ENCODE measurements around the gene RHBG.

Gene RHBG

GRCh38 chr1:156400191-156400935 is 31.4 kb downstream of the RHBG start:
- no peak for TF ChIP-seq CTCF (IDR thresholded peaks at IDR 0.05; ENCODE audit: insufficient read depth, low read length, poor library complexity, severe bottlenecking)
- Histone ChIP-seq H3K4me3 (replicated peaks; ENCODE audit: low read depth, low read length) (no peak overlapping the region), H3K27me3 (replicated peaks; ENCODE audit: control insufficient read depth, insufficient read depth, low read length) (no peaks in the 10 kb centered on the region; the same call in none of the 2 replicates), H3K36me3 (ENCODE audit: control insufficient read depth, insufficient read depth, low read length) (no peaks in the 10 kb centered on the region; the same call in 1 of the 2 replicates)
- no peak for DNase-seq (ENCODE audit: extremely low read depth, insufficient read length)

GRCh38 chr1:156401041-156401574 is 32.1 kb downstream of the RHBG start:
- no peak overlapping the region for H3K4me3 ChIP-seq (replicated peaks; ENCODE audit: low read depth, low read length)
- no peaks in the 10 kb centered on the region; the same call in 1 of the 2 replicates for H3K36me3 ChIP-seq (ENCODE audit: control insufficient read depth, insufficient read depth, low read length)
- TF ChIP-seq CTCF (IDR thresholded peaks at IDR 0.05; ENCODE audit: insufficient read depth, low read length, poor library complexity, severe bottlenecking), result no peak
- H3K27me3 ChIP-seq (replicated peaks; ENCODE audit: control insufficient read depth, insufficient read depth, low read length), result no peaks in the 10 kb centered on the region; the same call in none of the 2 replicates
- DNase-seq (ENCODE audit: extremely low read depth, insufficient read length), result no peak

GRCh38 chr1:156401681-156402081 is 32.7 kb downstream of the RHBG start:
- no peak for TF ChIP-seq CTCF (IDR thresholded peaks at IDR 0.05; ENCODE audit: insufficient read depth, low read length, poor library complexity, severe bottlenecking)
- DNase-seq (ENCODE audit: extremely low read depth, insufficient read length), result no peak
- no peaks in the 10 kb centered on the region; the same call in none of the 2 replicates for H3K27me3 ChIP-seq (replicated peaks; ENCODE audit: control insufficient read depth, insufficient read depth, low read length)

GRCh38 chr1:156402331-156403020 is 33.5 kb downstream of the RHBG start:
- TF ChIP-seq CTCF (IDR thresholded peaks at IDR 0.05; ENCODE audit: insufficient read depth, low read length, poor library complexity, severe bottlenecking), result no peak
- DNase-seq (ENCODE audit: extremely low read depth, insufficient read length), result no peak
- Histone ChIP-seq H3K27me3 (replicated peaks; ENCODE audit: control insufficient read depth, insufficient read depth, low read length) (no peaks in the 10 kb centered on the region; the same call in none of the 2 replicates), H3K36me3 (ENCODE audit: control insufficient read depth, insufficient read depth, low read length) (no peaks in the 10 kb centered on the region; the same call in 1 of the 2 replicates), H3K4me3 (replicated peaks; ENCODE audit: low read depth, low read length) (no peak overlapping the region)

More at GRCh38 chr1:156401681-156402081, 32.7 kb downstream of the RHBG start:
- no peak overlapping the region for H3K4me3 ChIP-seq (replicated peaks; ENCODE audit: low read depth, low read length)
- H3K36me3 ChIP-seq (ENCODE audit: control insufficient read depth, insufficient read depth, low read length), result no peaks in the 10 kb centered on the region; the same call in 1 of the 2 replicates

GRCh38 chr1:156405670-156406069 is 36.7 kb downstream of the RHBG start:
- H3K4me3 ChIP-seq (replicated peaks; ENCODE audit: low read depth, low read length), result no peak overlapping the region
- H3K36me3 ChIP-seq (ENCODE audit: control insufficient read depth, insufficient read depth, low read length), result no peaks in the 10 kb centered on the region; the same call in none of the 2 replicates
- no peaks in the 10 kb centered on the region; the same call in 1 of the 2 replicates for H3K27me3 ChIP-seq (replicated peaks; ENCODE audit: control insufficient read depth, insufficient read depth, low read length)
- TF ChIP-seq CTCF (IDR thresholded peaks at IDR 0.05; ENCODE audit: insufficient read depth, low read length, poor library complexity, severe bottlenecking), result no peak
- DNase-seq (ENCODE audit: extremely low read depth, insufficient read length), result no peak

All from GM06990 (cell line).